ENCODE measurements around the gene OTOGL. TPM values are rescaled to one million over a fixed set of nuclear protein-coding genes. Genes with fewer than 3 reads are reported as not detected.

The OTOGL gene
- total RNA-seq, 1 experiment from 2014 or later = 0.44 TPM

DNA sequence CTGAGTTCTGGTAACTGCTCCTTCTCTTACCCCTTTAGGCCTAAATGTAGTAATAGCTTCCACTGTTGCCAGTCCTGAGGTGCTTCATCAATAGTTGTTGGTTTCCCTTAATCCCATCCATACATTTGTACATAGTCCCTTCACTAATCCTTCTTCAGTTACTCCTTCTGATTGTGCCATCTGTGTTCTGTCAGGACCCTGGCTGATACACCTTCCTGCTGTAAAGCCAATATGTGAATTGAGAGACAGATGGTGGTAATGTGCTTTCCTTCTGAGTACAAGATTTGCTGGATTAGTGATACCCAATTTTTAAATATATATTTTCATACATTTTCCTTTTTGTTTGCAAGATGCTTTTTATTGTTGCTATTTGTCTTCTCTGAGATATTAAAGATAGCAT, 66.4 kb downstream of the OTOGL start:
- no TSS peak for BruUV-seq (replicated peaks)
- no peak overlapping the region for H3K4me3 ChIP-seq (ENCODE audit: low read length)
- intact Hi-C loops (cut with micrococcal nuclease) = no loop called here
- TF ChIP-seq EZH2 (IDR thresholded peaks at IDR 0.05; ENCODE audit: low read length, unreplicated experiment) (no peak), EZH2phosphoT487 (IDR thresholded peaks at IDR 0.05; ENCODE audit: borderline replicate concordance, low read length) (no peak)
- TF ChIP-seq, protein P1, sequence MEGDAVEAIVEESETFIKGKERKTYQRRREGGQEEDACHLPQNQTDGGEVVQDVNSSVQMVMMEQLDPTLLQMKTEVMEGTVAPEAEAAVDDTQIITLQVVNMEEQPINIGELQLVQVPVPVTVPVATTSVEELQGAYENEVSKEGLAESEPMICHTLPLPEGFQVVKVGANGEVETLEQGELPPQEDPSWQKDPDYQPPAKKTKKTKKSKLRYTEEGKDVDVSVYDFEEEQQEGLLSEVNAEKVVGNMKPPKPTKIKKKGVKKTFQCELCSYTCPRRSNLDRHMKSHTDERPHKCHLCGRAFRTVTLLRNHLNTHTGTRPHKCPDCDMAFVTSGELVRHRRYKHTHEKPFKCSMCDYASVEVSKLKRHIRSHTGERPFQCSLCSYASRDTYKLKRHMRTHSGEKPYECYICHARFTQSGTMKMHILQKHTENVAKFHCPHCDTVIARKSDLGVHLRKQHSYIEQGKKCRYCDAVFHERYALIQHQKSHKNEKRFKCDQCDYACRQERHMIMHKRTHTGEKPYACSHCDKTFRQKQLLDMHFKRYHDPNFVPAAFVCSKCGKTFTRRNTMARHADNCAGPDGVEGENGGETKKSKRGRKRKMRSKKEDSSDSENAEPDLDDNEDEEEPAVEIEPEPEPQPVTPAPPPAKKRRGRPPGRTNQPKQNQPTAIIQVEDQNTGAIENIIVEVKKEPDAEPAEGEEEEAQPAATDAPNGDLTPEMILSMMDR (conservative IDR thresholded peaks at IDR 0.05; ENCODE audit: low read depth, low read length) = no peak
- CTCF ChIA-PET = no interaction called here
- H3K27ac ChIP-seq (ENCODE audit: low read length) = no peak overlapping the region
- no peaks in the 10 kb centered on the region for H3K9me2 ChIP-seq (replicated peaks; ENCODE audit: low read length)
- no peak overlapping the region for H3K9ac ChIP-seq (ENCODE audit: low read length)
- H3K79me2 ChIP-seq (ENCODE audit: low read length) = no peaks in the 10 kb centered on the region
- H3K36me3 ChIP-seq (ENCODE audit: low read depth, low read length) = no peaks in the 10 kb centered on the region
- H3K9me3 ChIP-seq (ENCODE audit: low read length) = no peaks in the 10 kb centered on the region
- DNase-seq (no peak), ATAC-seq (no peak)
- no peaks in the 10 kb centered on the region for H3F3A ChIP-seq (ENCODE audit: low read length, unreplicated experiment)
- H3K4me2 ChIP-seq (ENCODE audit: low read length) = no peak overlapping the region
- H2AFZ ChIP-seq (ENCODE audit: low read length) = no peak overlapping the region
- POLR2A ChIA-PET (ENCODE audit: unreplicated experiment) = no interaction called here
- no peaks in the 10 kb centered on the region for H3K4me1 ChIP-seq (ENCODE audit: insufficient read depth, low read length)
- H3K27me3 ChIP-seq (ENCODE audit: low read length) = no peaks in the 10 kb centered on the region
- no peaks in the 10 kb centered on the region for H4K20me1 ChIP-seq (ENCODE audit: low read length)

DNA sequence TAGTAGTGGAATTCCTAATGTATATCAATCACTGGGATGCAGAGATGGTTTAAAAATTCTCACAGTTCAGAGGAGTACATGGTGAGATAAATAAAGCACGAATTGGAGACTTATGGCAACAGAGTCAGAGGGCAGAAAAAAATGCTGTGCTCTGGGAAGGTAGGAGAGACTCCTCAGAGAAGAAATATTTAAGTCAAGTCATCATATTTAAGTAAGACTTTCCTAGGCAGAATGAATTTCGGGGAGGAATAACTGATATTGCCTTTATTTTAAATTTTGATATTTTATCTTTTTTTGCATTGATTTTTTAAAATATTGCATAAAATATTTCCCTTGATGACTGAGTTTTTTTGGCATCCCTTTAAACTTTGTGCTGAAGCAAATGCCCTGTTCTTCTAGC, 67.4 kb downstream of the OTOGL start:
- Histone ChIP-seq H3K9me3 (ENCODE audit: low read length) (no peaks in the 10 kb centered on the region), H3K4me3 (ENCODE audit: low read length) (no peak overlapping the region), H4K20me1 (ENCODE audit: low read length) (no peaks in the 10 kb centered on the region), H3K4me2 (ENCODE audit: low read length) (no peak overlapping the region), H2AFZ (ENCODE audit: low read length) (no peak overlapping the region), H3K9ac (ENCODE audit: low read length) (no peak overlapping the region), H3K27ac (ENCODE audit: low read length) (no peak overlapping the region), H3K9me2 (replicated peaks; ENCODE audit: low read length) (no peaks in the 10 kb centered on the region), H3F3A (ENCODE audit: low read length, unreplicated experiment) (no peaks in the 10 kb centered on the region), H3K4me1 (ENCODE audit: insufficient read depth, low read length) (no peaks in the 10 kb centered on the region), H3K27me3 (ENCODE audit: low read length) (no peaks in the 10 kb centered on the region), H3K79me2 (ENCODE audit: low read length) (no peaks in the 10 kb centered on the region), H3K36me3 (ENCODE audit: low read depth, low read length) (no peaks in the 10 kb centered on the region)
- TF ChIP-seq EZH2 (IDR thresholded peaks at IDR 0.05; ENCODE audit: low read length, unreplicated experiment) = no peak
- TF ChIP-seq, protein P1 (conservative IDR thresholded peaks at IDR 0.05; ENCODE audit: low read depth, low read length) = no peak
- no peak for TF ChIP-seq EZH2phosphoT487 (IDR thresholded peaks at IDR 0.05; ENCODE audit: borderline replicate concordance, low read length)
- no TSS peak for BruUV-seq (replicated peaks)
- ChIA-PET POLR2A (ENCODE audit: unreplicated experiment) (no interaction called here), CTCF (no interaction called here)
- intact Hi-C loops (cut with micrococcal nuclease) = no loop called here
- no peak for DNase-seq
- ATAC-seq = no peak

- Histone ChIP-seq H3K27ac (ENCODE audit: low read length) (no peak overlapping the region), H3K36me3 (ENCODE audit: low read depth, low read length) (no peaks in the 10 kb centered on the region), H3K4me3 (ENCODE audit: low read length) (no peak overlapping the region), H3F3A (ENCODE audit: low read length, unreplicated experiment) (no peaks in the 10 kb centered on the region), H3K9me3 (ENCODE audit: low read length) (no peaks in the 10 kb centered on the region), H3K9me2 (replicated peaks; ENCODE audit: low read length) (no peaks in the 10 kb centered on the region), H4K20me1 (ENCODE audit: low read length) (no peaks in the 10 kb centered on the region), H3K4me2 (ENCODE audit: low read length) (no peak overlapping the region), H3K4me1 (ENCODE audit: insufficient read depth, low read length) (no peaks in the 10 kb centered on the region), H3K9ac (ENCODE audit: low read length) (no peak overlapping the region), H3K79me2 (ENCODE audit: low read length) (no peaks in the 10 kb centered on the region), H3K27me3 (ENCODE audit: low read length) (no peaks in the 10 kb centered on the region), H2AFZ (ENCODE audit: low read length) (no peak overlapping the region)
- intact Hi-C loops (cut with micrococcal nuclease) = no loop called here
- BruUV-seq (replicated peaks) = no TSS peak
- ChIA-PET POLR2A (ENCODE audit: unreplicated experiment) (no interaction called here), CTCF (no interaction called here)
- TF ChIP-seq EZH2 (IDR thresholded peaks at IDR 0.05; ENCODE audit: low read length, unreplicated experiment) = no peak
- DNase-seq = no peak
- no peak for ATAC-seq
Observed at GRCh38 chr12:80168936-80169335, 69.6 kb downstream of the OTOGL start.

Measured in PC-3 (cell line).